SH-SY5Y (cell line): ENCODE results near the gene STYXL1.

ENCODE experiments used
- GATA2 ChIP-seq: IDR thresholded peaks from 2 replicates; pipeline ENCODE4 v1.6.1; 2011; ENCODE audit warnings: mild to moderate bottlenecking, low read depth, low read length
- GATA3 ChIP-seq: IDR thresholded peaks from 2 replicates; pipeline ENCODE4 v1.6.1; 2011; ENCODE audit warnings: low read depth, mild to moderate bottlenecking, low read length, moderate library complexity

- TF ChIP-seq GATA2 = no peak
- no peak for TF ChIP-seq GATA3
These were observed 97.6 kb downstream of the STYXL1 start for GRCh38 chr7:75950111-75950681.
